Upper lobe of left lung (tissue), 4 donors: ENCODE results near the gene BIRC6.

Source experiments
- POLR2AphosphoS5 ChIP-seq, 2 donors: sonication (generic); formaldehyde crosslinking; IDR thresholded peaks; one replicate each; pipeline ENCODE4 v1.5.1; 2017; ENCODE audit warnings: antibody characterized with exemption in 2 of 2
- TF ChIP-seq, protein P1 (sequence below), 6 experiments: fragments of 450-650 bp in 4 of 6; fragments of 200-600 bp in 2 of 6; sonication (generic) in 2 of 6; IDR thresholded peaks; one replicate each; pipeline ENCODE4 v1.5.1; 2016 to 2019; ENCODE audit warnings: antibody characterized with exemption in 6 of 6

DNA sequence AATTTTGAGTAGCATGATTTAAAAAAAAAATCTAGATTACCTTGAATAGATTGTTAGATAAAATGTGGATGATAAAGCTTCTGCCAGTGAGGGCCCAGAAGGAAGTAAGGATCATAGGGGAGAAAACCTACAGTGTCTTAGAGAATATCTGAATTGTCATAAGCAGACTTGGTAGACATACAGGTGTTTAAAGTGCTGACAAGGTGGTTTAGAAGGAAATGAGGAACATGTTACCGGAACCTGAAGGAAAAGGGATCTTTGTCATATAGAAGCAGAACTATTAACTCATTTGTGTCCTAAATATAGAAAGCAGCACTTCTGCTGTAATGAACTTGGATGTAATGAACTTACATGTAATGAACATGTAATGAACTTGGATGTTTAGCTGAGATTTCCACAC, 176.1 kb downstream of the BIRC6 start:
- TF ChIP-seq, protein P1, sequence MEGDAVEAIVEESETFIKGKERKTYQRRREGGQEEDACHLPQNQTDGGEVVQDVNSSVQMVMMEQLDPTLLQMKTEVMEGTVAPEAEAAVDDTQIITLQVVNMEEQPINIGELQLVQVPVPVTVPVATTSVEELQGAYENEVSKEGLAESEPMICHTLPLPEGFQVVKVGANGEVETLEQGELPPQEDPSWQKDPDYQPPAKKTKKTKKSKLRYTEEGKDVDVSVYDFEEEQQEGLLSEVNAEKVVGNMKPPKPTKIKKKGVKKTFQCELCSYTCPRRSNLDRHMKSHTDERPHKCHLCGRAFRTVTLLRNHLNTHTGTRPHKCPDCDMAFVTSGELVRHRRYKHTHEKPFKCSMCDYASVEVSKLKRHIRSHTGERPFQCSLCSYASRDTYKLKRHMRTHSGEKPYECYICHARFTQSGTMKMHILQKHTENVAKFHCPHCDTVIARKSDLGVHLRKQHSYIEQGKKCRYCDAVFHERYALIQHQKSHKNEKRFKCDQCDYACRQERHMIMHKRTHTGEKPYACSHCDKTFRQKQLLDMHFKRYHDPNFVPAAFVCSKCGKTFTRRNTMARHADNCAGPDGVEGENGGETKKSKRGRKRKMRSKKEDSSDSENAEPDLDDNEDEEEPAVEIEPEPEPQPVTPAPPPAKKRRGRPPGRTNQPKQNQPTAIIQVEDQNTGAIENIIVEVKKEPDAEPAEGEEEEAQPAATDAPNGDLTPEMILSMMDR (IDR thresholded peaks at IDR 0.05) = no peak
- no peak for TF ChIP-seq POLR2AphosphoS5 (IDR thresholded peaks at IDR 0.05)
